Thoracic aorta (tissue), 2 donors: ENCODE measurements around the gene HTATIP2. TPM values are rescaled to one million over a fixed set of nuclear protein-coding genes. Genes with fewer than 3 reads are reported as not detected.
A peak's percentile ranks its signal among the peaks of the same experiment; 100 is the strongest.

ENCODE experiments used
- ATAC-seq: fragments of 150-250 bp; one replicate; pipeline ENCODE4 v1.8.0; 2017; ENCODE audit warnings: low read depth; ENCODE audit not compliant: insufficient number of reproducible peaks, low FRiP score
- DNase-seq: peaks from one replicate; pipeline ENCODE4 v3.0.0-alpha.2; 2020; ENCODE audit warnings: low spot score
- H3K27ac ChIP-seq, 2 donors: fragments of 200-600 bp; sonication (generic); 1 replicate in 1 of 2; 2 replicates in 1 of 2; pipeline ENCODE4 v1.5.1; 2016; ENCODE audit warnings: mild to moderate bottlenecking in 2 of 2, moderate library complexity in 2 of 2
- H3K27me3 ChIP-seq: fragments of 200-600 bp; sonication (generic); replicated peaks from 2 replicates; pipeline ENCODE4 v1.6.0; 2016; ENCODE audit warnings: mild to moderate bottlenecking; ENCODE audit not compliant: insufficient read depth
- H3K36me3 ChIP-seq: fragments of 200-600 bp; sonication (generic); one replicate; pipeline ENCODE4 v1.5.1; 2016
- H3K4me1 ChIP-seq, 2 donors: fragments of 200-600 bp; sonication (generic); 1 replicate in 1 of 2; 2 replicates in 1 of 2; pipeline versions ENCODE4 v1.5.1 to v1.6.0; 2016; ENCODE audit warnings: low read depth in 2 of 2, mild to moderate bottlenecking in 1 of 2; ENCODE audit not compliant: control insufficient read depth in 1 of 2
- H3K4me3 ChIP-seq: fragments of 200-600 bp; sonication (generic); 2 replicates; pipeline ENCODE4 v1.5.1; 2016; ENCODE audit warnings: mild to moderate bottlenecking
- H3K9me3 ChIP-seq: fragments of 200-600 bp; sonication (generic); 2 replicates; pipeline ENCODE4 v1.5.1; 2016
- total RNA-seq, 2 donors: library from RNA; depleted of rRNA; stranded (reverse); fragments of >200 nt; gene quantifications; one replicate each; pipeline versions ENCODE4 v1.1.0 to v1.2.3, GENCODE V29; 2016
- TF ChIP-seq, protein P1 (sequence below): fragments of 200-600 bp; sonication (generic); IDR thresholded peaks from one replicate; pipeline ENCODE4 v1.5.1; 2019; ENCODE audit warnings: antibody characterized with exemption

The HTATIP2 gene
- total RNA-seq, 2 donors from 2014 or later = 29.0 to 29.9 TPM

DNA sequence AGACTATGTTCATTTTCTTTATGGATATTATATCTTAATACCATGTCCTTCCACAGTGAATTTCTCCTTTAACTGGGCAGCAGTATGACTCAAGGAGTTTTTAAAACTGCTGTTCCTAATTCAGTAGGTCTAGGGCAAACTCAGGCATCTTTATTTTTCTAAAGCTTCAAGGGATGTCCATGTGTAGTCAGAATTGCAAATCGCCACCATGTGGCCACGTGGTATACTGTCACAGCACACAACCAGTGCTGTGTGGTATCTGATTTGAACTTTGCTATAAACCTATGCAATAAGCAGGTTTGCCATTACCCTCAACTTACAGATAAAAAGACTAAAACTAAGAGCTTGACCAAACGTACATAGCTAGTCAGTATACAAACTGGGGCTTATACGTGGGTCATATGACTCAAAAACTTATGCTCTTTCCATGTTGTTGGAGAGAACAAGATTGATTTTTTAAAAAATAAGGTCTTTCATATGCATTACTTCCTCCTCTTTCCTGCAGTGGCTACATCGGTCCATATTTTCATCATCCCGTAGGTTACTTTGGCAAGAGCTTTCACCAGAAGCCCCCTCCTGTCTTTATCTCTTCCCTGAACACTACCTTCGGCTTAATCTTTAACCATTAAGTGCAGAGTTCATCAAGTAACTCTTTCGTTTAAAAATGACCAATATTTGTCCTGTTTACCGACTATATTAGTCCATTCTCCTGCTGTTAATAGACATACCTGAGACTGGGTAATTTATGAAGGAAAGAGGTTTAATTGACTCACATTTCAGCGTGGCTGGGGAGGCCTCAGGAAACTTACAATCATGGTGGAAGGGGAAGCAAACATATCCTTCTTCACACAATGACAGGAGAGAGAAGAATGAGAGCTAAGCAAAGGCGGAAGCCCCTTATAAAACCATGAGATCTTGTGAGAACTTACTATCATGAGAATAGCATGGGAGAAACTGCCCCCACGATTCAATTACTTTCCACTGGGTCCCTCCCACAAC is 8.0 kb upstream of the HTATIP2 start:
- no peaks in the 10 kb centered on the region for H3K36me3 ChIP-seq
- TF ChIP-seq, protein P1, sequence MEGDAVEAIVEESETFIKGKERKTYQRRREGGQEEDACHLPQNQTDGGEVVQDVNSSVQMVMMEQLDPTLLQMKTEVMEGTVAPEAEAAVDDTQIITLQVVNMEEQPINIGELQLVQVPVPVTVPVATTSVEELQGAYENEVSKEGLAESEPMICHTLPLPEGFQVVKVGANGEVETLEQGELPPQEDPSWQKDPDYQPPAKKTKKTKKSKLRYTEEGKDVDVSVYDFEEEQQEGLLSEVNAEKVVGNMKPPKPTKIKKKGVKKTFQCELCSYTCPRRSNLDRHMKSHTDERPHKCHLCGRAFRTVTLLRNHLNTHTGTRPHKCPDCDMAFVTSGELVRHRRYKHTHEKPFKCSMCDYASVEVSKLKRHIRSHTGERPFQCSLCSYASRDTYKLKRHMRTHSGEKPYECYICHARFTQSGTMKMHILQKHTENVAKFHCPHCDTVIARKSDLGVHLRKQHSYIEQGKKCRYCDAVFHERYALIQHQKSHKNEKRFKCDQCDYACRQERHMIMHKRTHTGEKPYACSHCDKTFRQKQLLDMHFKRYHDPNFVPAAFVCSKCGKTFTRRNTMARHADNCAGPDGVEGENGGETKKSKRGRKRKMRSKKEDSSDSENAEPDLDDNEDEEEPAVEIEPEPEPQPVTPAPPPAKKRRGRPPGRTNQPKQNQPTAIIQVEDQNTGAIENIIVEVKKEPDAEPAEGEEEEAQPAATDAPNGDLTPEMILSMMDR = peak; percentile 47
- no peak overlapping the region for H3K27ac ChIP-seq
- H3K4me3 ChIP-seq = no peak overlapping the region
- H3K4me1 ChIP-seq = no peaks in the 10 kb centered on the region
- no peak for ATAC-seq
- DNase-seq = no peak
- no peaks in the 10 kb centered on the region for H3K9me3 ChIP-seq
- H3K27me3 ChIP-seq = no peaks in the 10 kb centered on the region

DNA sequence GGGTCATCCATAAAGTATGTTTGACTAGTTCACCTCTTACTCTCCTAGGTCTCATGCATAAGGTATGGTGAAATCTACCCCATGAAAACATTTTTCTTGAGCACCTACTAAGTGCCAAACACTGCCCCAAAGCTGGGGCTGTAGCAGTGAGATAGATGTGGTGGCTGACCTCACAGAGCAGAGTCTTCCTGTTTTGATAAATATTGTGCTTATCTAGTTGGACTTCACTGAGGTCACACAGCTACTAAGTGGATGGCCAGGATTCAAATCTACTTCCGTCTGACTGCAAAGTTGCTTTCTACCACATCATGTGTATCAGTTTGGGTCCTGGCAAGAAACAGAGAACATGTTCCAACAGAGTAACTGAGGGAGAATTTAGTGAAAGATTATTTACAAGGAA is 6.4 kb upstream of the HTATIP2 start:
- no peak for DNase-seq
- no peaks in the 10 kb centered on the region for H3K9me3 ChIP-seq
- H3K4me1 ChIP-seq = no peaks in the 10 kb centered on the region
- no peak overlapping the region for H3K4me3 ChIP-seq
- ATAC-seq = no peak
- H3K27me3 ChIP-seq = no peaks in the 10 kb centered on the region
- H3K27ac ChIP-seq = no peak overlapping the region
- H3K36me3 ChIP-seq = no peaks in the 10 kb centered on the region
- TF ChIP-seq, protein P1 = no peak

DNA sequence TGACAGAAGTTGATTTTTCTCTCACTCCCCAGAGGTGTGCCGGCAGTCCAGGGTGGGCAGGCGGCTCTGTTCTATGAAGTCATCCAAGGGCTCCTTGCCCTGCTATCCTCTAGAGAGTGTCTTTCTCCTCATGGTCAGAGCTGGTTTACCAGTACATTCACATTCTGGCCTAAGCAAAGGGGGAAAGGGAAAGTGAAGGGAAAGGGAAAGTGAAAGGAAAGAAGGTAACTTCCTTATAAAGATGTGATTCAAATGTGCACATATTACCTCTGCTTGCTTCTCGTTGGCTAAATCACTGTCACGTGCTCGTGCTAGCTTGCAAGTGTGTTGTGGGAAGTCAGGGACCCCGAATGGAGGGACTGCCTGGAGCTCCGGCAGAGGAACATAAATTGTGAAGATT is 2.9 kb upstream of the HTATIP2 start:
- Histone ChIP-seq H3K27me3 (no peaks in the 10 kb centered on the region), H3K27ac (no peak overlapping the region), H3K4me1 (peaks cover 3 to 22% of the 10 kb centered on the region in 2 donors), H3K9me3 (no peaks in the 10 kb centered on the region), H3K36me3 (no peaks in the 10 kb centered on the region), H3K4me3 (peak overlapping the region; percentile 12)
- DNase-seq (no peak), ATAC-seq (no peak)
- TF ChIP-seq, protein P1 = no peak

DNA sequence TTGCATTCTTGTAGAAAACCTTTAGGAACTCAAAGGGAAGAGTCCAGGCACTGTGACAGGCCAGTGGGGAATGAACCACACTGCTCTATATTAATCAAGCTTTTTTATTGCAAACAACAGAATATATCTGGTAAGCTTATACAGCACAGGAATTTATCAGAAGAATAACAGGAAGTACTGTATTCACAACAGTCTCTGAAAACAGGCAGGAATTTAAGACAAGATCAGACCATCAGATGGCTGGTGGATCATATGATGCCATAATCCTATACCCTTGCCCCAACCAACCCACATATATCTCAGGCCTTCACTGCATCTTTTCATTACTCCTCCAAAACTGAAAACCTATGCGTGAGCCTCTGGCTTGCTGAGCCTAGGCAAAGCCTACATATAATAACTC is 1.0 kb upstream of the HTATIP2 start:
- Histone ChIP-seq H3K9me3 (no peaks in the 10 kb centered on the region), H3K27me3 (no peaks in the 10 kb centered on the region), H3K36me3 (no peaks in the 10 kb centered on the region), H3K27ac (no peak overlapping the region), H3K4me1 (peaks cover 13 to 40% of the 10 kb centered on the region in 2 donors), H3K4me3 (no peak overlapping the region)
- no peak for ATAC-seq
- no peak for DNase-seq
- TF ChIP-seq, protein P1 = no peak

DNA sequence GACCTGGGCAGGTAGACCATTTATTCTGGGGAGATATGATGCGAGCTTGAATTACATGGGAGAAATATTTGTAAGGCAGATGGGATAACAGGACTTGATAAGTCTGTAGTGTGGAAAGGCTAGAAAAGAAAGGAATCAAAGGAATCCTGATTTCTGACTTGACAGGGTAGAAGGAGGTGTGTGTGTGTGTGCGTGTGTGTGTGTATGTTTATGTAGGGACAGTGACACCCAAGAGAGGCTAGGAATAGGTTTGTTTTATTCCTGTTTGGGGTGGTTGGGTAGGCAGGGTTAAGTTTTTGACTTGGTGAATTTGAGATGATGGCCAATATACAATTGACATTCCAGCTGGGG is 390 bp upstream of the HTATIP2 start:
- H3K4me3 ChIP-seq = peak overlapping the region; percentile 84
- no peaks in the 10 kb centered on the region for H3K9me3 ChIP-seq
- peaks cover 14 to 41% of the 10 kb centered on the region in 2 donors for H3K4me1 ChIP-seq
- H3K27ac ChIP-seq = peak overlapping the region; percentile 85 to 86
- ATAC-seq (no peak), DNase-seq (no peak)
- TF ChIP-seq, protein P1 = no peak
- no peaks in the 10 kb centered on the region for H3K36me3 ChIP-seq
- H3K27me3 ChIP-seq = no peaks in the 10 kb centered on the region
